Cerebellar nuclear complex (tissue), 1 donor: ENCODE results near the gene ZNF383.
"Not testable (repeated sequence)": the region's sequence is repeated elsewhere in the genome, so short reads cannot be mapped to it uniquely, and the experiment has no call there.

Experiments
- DNase-seq, 2 experiments: peaks; one replicate each; lab custom pipeline; 2025; lab: John Stamatoyannopoulos, UW

Gene ZNF383

DNA sequence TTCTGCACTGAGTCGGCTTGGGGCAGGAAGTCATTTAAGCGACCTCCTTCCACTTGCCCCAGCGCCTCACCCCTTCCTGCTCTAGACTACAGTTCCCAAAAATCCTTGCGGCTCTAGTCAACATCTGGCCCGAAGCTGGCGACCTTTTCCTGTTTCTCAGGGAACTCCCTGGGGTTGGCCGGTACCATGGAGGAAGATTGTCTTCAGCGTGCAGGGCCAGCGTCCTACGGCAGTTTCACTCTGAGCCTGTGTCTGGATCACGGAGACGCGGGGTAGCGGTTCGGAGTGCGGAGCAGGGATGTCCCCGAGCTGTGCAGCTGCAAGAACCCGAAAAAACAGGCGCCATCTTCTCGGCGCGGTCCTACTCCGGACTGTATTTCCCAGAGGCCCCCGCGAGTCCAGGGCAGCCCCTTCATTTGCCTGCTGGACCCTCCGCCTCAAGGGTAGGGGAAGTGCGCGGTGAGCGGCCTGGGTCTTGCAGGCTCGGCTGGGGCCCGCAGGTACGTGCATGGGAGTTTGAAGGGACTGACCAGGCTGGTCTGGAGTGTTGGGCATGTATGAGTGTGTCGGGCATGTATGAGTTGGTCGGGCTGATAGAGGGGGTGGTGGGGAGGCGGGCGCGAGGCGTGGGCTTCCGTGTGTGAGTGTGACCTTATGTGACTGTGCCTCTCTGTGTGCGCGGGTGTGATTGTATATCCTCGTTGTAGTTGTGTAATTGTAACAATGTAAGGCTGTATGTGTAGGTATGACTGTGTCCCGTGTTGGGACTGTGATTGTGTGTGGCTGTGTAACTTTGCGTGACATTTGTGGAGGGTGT, at the start of gene ZNF383:
Gene ZNF383 (plus strand): TSS at position 440 of the 817 bp plus-strand sequence. CDS start 12,240 bp downstream, outside the sequence.
- DNase-seq, result peak in 1 of 2 experiments; percentile 82

DNA sequence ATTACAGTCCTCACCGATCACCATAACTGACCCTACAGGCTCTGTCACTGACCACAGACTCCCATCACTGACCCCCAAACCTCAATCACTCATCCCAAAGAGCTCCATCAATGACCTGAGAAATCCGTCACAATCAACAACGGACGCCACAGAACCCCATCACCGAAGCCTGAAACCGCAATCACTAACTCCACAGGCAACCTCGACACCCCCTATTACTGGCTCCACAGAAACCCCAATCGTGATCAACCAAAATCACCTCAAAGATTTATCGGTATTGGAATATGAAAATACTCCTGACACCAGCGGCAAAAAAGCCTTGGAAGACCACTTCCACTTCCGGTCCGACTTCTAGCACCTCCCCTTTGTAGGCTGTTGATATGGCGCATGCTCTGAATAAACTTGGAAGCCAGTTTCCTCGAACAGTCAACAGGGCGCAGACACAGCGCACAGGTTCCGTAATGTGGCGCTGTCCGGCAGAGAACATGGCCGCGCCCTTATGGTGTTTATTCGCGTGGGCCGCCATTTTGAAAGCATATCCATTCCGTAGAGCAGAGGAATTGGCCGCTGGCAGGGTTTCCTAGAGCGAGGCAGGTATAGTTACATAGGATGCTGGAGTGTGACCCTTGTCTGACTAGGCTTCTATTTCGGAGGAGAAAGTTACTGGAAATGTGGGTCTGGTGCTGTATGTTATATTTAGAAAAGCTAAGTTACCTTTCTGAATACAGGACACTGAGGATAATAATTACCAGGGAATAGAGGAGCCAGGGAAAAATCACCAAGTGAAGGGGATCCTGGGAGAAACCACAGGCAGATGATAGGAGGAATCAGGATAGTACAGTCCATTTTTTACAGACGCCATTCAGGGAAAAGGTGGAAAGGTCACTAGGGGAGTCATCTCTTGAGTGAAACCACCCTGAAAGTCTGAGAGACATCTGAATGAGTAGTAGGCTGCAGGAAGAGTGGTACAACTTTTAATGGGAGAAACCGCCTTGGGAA, 45.3 kb upstream of the ZNF383 start, which contains the start of gene ZNF585A:
Gene ZNF585A (minus strand): TSS at position 328 of the 999 bp plus-strand sequence. CDS start 2,785 bp downstream, outside the sequence.
- DNase-seq, result peak; percentile 83 to 93

GRCh38 chr19:37186071-37186470, 31.9 kb upstream of the ZNF383 start:
- not testable (repeated sequence) for DNase-seq

- not testable (repeated sequence) for DNase-seq
Observed at GRCh38 chr19:37195248-37195647, 22.8 kb upstream of the ZNF383 start.

DNA sequence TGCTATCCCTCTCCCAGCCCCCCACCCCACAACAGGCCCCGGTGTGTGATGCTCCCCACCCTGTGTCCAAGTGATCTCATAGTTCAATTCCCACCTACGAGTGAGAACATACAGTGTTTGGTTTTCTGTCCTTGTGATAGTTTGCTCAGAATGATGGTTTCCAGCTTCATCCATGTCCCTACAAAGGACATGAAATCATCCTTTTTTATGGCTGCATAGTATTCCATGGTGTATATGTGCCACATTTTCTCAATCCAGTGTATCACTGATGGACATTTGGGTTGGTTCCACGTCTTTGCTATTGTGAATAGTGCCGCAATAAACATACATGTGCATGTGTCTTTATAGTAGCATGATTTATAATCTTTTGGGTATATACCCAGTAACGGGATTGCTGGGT, 20.9 kb upstream of the ZNF383 start:
- not testable (repeated sequence) for DNase-seq

DNA sequence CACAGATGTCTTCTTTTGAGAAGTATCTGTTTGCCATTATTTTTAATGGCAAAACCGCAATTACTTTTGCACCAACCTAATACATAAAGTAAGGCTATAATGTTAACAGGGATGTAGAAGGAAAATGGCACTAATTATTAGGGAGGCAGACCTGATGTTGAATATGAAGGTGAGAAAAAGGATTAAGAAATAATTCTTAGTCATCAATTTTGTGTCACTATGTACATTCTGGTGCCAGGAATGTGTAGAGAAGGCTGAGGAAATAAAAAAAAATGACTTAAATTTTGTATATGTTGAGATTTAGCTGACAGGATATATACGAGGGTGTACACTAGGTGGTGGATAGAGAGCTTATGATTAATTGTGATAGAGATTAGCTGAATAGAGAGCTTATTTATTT, 20.2 kb upstream of the ZNF383 start:
- no peak for DNase-seq

DNA sequence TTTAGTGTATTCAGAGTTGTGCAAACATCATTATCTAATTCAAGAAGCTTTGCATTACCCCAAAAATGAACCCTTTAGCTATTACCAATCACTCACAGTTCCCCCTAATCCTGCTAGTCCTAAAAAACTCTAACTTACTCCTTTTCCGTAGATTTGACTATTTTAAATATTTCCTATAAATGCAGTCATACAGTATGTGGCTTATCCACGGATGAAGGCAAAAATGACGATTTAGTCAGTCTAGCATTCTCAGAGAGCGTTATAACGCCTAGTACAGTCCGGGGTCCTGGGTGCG, 587 bp upstream of the ZNF383 start:
- DNase-seq, result no peak

DNA sequence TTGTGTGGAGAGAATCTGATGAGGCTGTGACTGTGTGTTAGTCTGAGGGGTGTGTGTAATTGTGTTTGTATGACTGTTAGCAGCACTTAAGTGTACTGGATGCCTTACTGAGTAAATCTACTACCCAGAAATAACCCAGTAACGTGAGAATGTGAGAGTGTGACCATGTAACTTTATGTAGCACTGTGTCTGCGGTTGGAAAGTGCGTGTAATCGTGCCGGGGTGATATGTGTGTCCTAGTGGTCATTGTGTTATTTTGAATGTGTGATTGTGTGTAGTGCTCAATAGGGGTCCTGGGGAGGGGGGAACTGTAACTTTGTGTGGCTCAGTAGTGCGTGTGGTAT, 550 bp downstream of the ZNF383 start:
- no peak for DNase-seq

- no peak for DNase-seq
Observed at GRCh38 chr19:37220383-37220782, 2.4 kb downstream of the ZNF383 start.

- no peak for DNase-seq
Observed at GRCh38 chr19:37221136-37221535, 3.1 kb downstream of the ZNF383 start.

DNA sequence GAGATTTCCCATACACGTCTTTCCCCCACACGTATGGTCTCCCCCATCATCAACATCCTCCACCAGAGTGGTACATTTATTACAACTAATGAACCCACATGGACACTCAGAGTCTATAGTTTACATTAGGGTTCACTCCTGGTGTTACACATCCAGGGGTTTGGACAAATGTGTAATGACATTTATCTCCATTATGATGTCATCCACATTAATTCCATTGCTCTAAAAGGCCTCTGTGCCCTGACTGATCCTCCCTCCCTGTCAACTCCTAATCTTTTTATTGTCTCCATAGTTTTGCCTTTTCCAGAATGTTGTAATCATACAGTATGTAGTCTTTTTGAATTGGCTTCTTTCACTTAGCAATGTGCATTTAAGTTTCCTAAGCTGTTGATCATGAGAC, 8.2 kb downstream of the ZNF383 start:
- DNase-seq, result no peak

GRCh38 chr19:37227996-37228395, 10.0 kb downstream of the ZNF383 start:
- DNase-seq, result no peak

DNA sequence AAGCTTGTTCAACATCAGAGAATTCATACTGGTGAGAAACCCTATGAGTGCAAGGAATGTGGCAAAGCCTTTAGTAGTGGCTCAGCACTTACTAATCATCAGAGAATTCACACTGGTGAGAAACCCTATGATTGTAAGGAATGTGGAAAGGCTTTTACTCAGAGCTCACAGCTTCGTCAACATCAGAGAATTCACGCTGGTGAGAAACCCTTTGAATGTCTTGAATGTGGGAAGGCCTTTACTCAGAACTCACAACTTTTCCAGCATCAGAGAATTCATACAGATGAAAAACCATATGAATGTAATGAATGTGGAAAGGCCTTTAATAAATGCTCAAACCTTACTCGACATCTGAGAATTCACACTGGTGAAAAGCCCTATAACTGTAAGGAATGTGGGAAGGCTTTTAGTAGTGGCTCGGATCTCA, 25.2 kb downstream of the ZNF383 start:
- no peak for DNase-seq

GRCh38 chr19:37251308-37252229, 33.6 kb downstream of the ZNF383 start:
- peak; percentile 15 to 41 for DNase-seq

DNA sequence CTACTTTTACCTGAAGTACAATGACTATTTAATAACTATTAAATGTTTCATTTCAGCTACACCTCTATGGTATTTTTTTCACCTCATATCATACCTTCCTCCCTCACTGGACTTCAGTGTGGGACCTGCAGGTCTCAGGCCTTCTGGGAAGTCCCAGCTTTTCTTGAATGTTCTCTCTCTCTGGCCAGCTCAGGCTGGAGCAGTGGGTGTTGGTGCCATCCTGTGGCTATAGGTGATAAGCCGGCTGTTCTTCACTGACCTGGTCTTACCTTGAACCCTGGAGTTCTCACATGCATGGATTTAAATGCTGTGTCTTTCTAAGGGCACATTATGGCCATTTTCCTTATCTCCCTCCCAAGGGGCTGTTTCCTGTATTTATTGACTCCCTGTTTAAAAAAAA, 45.0 kb downstream of the ZNF383 start:
- DNase-seq, result not testable (repeated sequence)

GRCh38 chr19:37267005-37267404, 49.0 kb downstream of the ZNF383 start:
- not testable (repeated sequence) for DNase-seq

DNA sequence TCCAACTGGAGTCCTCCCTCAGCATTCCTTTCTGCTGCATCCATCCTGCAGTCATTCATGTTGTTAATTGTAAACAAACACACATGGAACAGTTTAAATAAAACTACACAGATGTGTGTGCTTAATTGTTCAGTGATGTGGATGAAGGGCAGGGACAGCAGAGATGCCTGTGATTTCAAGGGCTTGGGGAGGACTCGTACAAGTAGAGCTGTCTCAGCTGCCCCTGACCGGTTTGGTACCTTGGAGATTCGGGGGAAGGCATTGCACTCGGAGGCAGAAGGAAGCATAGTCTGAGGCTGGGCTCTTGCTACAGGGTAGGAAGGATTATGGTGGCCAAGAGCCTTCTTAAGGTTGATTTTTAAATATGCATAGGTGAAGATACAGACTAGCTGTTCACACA, 49.7 kb downstream of the ZNF383 start:
- not testable (repeated sequence) for DNase-seq

DNA sequence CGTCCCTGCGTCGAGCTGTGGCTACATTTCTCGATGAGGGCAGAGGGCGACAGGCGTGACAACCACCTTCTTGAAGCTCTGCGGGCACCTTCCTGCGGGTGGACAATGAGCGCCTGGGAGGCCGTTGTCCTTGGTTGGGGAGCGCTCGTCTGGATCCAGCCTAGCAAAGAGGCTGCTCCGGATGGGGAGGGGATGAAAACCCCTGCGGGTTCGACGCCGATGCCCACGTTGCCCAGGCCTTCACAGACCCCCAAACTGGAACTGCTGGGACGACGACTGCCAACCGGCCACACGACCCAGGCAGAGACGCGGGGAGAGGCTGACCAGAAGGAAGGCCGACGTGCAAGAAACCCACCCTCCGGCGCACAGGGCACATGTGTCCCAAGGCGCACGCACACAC, 62.6 kb downstream of the ZNF383 start:
- not testable (repeated sequence) for DNase-seq

DNA sequence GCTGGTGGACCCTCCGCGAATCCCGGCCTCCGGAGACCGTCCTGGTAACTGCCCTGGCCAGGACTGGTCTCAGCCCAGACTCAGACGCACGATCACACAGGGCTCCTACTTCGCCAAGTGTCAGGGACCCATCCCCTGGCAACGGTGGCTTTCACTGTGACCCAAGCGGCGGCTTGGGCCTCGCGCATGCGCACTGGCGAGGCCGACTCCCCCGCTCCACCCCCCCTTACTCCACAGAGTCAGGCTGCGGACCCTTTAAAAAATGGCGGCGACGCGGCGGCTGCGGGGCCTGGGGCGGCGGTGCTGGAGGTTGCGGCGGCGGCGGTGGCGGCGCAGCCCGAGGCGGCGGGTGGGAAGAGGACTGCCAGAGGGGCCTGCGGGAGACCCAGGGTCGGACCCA, 66.0 kb downstream of the ZNF383 start:
- DNase-seq, result not testable (repeated sequence)

GRCh38 chr19:37289229-37289628, 71.2 kb downstream of the ZNF383 start:
- DNase-seq, result not testable (repeated sequence)
